ENCODE results near the gene WDR72.

Gene WDR72

DNA sequence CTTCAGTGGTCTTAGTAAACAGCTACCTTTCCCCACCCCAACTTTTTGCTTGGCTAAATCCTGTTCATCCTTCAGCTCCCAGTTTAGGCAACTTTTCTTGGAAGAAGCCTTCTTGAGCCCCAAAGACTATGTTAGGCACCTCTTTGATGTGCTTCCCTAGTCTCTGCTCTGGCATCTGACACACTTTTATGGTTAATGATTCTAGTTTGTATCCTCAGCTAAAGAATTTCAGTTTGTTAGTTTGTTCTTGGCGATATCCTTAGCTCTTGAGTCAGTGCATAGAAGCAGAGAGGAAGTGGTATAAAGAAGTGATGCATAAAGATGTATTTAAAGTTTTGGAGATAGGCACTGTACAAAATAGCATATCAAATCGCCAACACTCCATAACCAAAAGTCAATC lies 168.4 kb downstream of the WDR72 start:
- TF ChIP-seq TOX (CRISPR knock-in tag; IDR thresholded peaks at IDR 0.05; ENCODE audit: borderline replicate concordance) = no peak
- no peak for TF ChIP-seq TCF4 (CRISPR knock-in tag; IDR thresholded peaks at IDR 0.05; ENCODE audit: borderline replicate concordance)
- no peak for TF ChIP-seq CSRNP3 (CRISPR knock-in tag; IDR thresholded peaks at IDR 0.05)
- TF ChIP-seq ISL1 (CRISPR knock-in tag; IDR thresholded peaks at IDR 0.05) = no peak

DNA sequence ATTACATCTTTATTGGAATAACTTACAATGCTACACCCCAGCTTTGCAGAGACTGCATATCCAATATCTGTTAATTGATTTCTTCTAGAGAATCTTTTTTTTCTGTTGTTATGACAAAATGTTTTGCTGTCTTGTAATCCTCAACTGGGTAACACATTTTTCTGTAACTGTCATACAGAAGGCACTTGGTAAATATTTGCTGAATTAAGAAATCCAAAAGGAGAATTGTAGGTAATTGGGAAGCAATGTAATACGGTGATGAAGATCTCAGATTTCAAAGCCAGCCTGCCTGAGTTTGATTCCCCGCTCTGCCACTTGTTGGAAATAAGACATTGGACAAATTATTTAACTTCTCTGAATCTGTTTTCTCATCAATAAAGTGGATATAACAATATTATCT lies 169.1 kb downstream of the WDR72 start:
- ATAC-seq = no peak
- TF ChIP-seq TSHZ2 (CRISPR knock-in tag; IDR thresholded peaks at IDR 0.05) (no peak), BACH2 (CRISPR knock-in tag; IDR thresholded peaks at IDR 0.05; ENCODE audit: borderline replicate concordance) (no peak), TCF4 (CRISPR knock-in tag; IDR thresholded peaks at IDR 0.05; ENCODE audit: borderline replicate concordance) (no peak), PATZ1 (CRISPR knock-in tag; IDR thresholded peaks at IDR 0.05; ENCODE audit: borderline replicate concordance) (no peak), ZNF70 (CRISPR knock-in tag; IDR thresholded peaks at IDR 0.05) (no peak), GLIS3 (CRISPR knock-in tag; IDR thresholded peaks at IDR 0.05) (no peak)

More for the DNA sequence above, 168.4 kb downstream of the WDR72 start:
- no peak for ATAC-seq

GRCh38 chr15:53589520-53590057 lies 169.9 kb downstream of the WDR72 start:
- no peak for ATAC-seq
- TF ChIP-seq TSHZ2 (CRISPR knock-in tag; IDR thresholded peaks at IDR 0.05) (no peak), ARNTL (CRISPR knock-in tag; IDR thresholded peaks at IDR 0.05; ENCODE audit: borderline replicate concordance, low read depth) (no peak), SNAI2 (CRISPR knock-in tag; IDR thresholded peaks at IDR 0.05) (no peak), OSR1 (CRISPR knock-in tag; IDR thresholded peaks at IDR 0.05) (no peak), POU6F1 (CRISPR knock-in tag; IDR thresholded peaks at IDR 0.05; ENCODE audit: borderline replicate concordance, low read depth) (no peak), ZFP3 (CRISPR knock-in tag; IDR thresholded peaks at IDR 0.05) (no peak), ZNF565 (CRISPR knock-in tag; conservative IDR thresholded peaks at IDR 0.05; ENCODE audit: low read depth) (no peak), CSRNP3 (CRISPR knock-in tag; IDR thresholded peaks at IDR 0.05) (no peak), ZNF8 (CRISPR knock-in tag; IDR thresholded peaks at IDR 0.05) (no peak), PPARA (CRISPR knock-in tag; IDR thresholded peaks at IDR 0.05; ENCODE audit: borderline replicate concordance) (no peak), ZC3H10 (CRISPR knock-in tag; IDR thresholded peaks at IDR 0.05) (no peak), RARB (CRISPR knock-in tag; IDR thresholded peaks at IDR 0.05) (no peak)
- TF ChIP-seq, protein P1, sequence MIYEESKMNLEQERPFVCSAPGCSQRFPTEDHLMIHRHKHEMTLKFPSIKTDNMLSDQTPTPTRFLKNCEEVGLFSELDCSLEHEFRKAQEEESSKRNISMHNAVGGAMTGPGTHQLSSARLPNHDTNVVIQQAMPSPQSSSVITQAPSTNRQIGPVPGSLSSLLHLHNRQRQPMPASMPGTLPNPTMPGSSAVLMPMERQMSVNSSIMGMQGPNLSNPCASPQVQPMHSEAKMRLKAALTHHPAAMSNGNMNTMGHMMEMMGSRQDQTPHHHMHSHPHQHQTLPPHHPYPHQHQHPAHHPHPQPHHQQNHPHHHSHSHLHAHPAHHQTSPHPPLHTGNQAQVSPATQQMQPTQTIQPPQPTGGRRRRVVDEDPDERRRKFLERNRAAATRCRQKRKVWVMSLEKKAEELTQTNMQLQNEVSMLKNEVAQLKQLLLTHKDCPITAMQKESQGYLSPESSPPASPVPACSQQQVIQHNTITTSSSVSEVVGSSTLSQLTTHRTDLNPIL (CRISPR knock-in tag; IDR thresholded peaks at IDR 0.05; ENCODE audit: low read depth) = no peak

Measured in SK-N-SH treated with all-trans-retinoic acid at 6 μM for 48 hours (cell line).